GM12878 (cell line): ENCODE measurements around the gene OR6N1. TPM values are rescaled to one million over a fixed set of nuclear protein-coding genes. Genes with fewer than 3 reads are reported as not detected.

Source experiments
- CHD1 ChIP-seq: IDR thresholded peaks from 2 replicates; pipeline ENCODE4 v1.6.1; 2012; ENCODE audit warnings: low read depth, low read length, improper control_type of control experiment
- EP300 ChIP-seq, 2 experiments: fragments of 150-350 bp in 1 of 2; IDR thresholded peaks; 2 replicates each; pipeline ENCODE4 v1.6.1; 2011 to 2012; ENCODE audit warnings: low read depth in 2 of 2, low read length in 2 of 2, borderline replicate concordance in 1 of 2, improper control_type of control experiment in 1 of 2, inconsistent platforms in 1 of 2; ENCODE audit not compliant: control insufficient read depth in 1 of 2
- HDGF ChIP-seq: fragments of 450-650 bp; IDR thresholded peaks from 2 replicates; pipeline ENCODE4 v1.6.1; 2016; ENCODE audit warnings: antibody characterized with exemption
- MEF2B ChIP-seq: fragments of 450-650 bp; IDR thresholded peaks from 2 replicates; pipeline ENCODE4 v1.6.1; 2018; ENCODE audit warnings: mild to moderate bottlenecking, moderate library complexity; ENCODE audit not compliant: partially characterized antibody, poor library complexity, severe bottlenecking
- PAX8 ChIP-seq: fragments of 450-650 bp; IDR thresholded peaks from 2 replicates; pipeline ENCODE4 v1.6.1; 2017; ENCODE audit warnings: mild to moderate bottlenecking, moderate library complexity
- ZNF384 ChIP-seq: IDR thresholded peaks from 2 replicates; pipeline ENCODE4 v1.6.1; 2012; ENCODE audit warnings: low read depth, mild to moderate bottlenecking, low read length, improper control_type of control experiment, borderline replicate concordance
- ZNF622 ChIP-seq: fragments of 450-650 bp; IDR thresholded peaks from 2 replicates; pipeline ENCODE4 v1.6.1; 2017; ENCODE audit warnings: mild to moderate bottlenecking, inconsistent platforms
- polyA plus RNA-seq, 11 experiments: library from polyadenylated mRNA; depleted of rRNA in 4 of 11; unstranded in 6 of 11; stranded (reverse) in 5 of 11; fragments of >200 nt; fragmentation: Nextera tagmentation in 4 of 11; fragmentation: Illumina TruSeq in 1 of 11; extraction: Ambion mirVana in 4 of 11; extraction: Trizol in 1 of 11; gene quantifications; 1 replicate in 1 of 11; 2 replicates in 10 of 11; pipeline versions ENCODE4 v1.2.1 to v1.2.3, GENCODE V29; 2011 to 2016; ENCODE audit warnings: inconsistent platforms in 2 of 11, missing spikeins in 2 of 11, low read depth in 1 of 11
- total RNA-seq, 4 experiments: library from RNA; depleted of rRNA in 3 of 4; stranded (reverse); fragments of >200 nt in 3 of 4; fragmentation: Illumina TruSeq in 1 of 4; extraction: Trizol in 1 of 4; gene quantifications; 2 replicates each; pipeline versions ENCODE4 v1.2.1 to v1.2.3, GENCODE V29; 2013 to 2021
- TF ChIP-seq, protein P1 (sequence below): fragments of 450-650 bp; formaldehyde crosslinking; IDR thresholded peaks from 2 replicates; pipeline ENCODE4 v1.4.0; 2020; ENCODE audit warnings: mild to moderate bottlenecking, moderate library complexity
- TF ChIP-seq, protein P2 (sequence below): fragments of 450-650 bp; IDR thresholded peaks from 2 replicates; pipeline ENCODE4 v1.6.1; 2017; ENCODE audit warnings: borderline replicate concordance
- TF ChIP-seq, protein P3 (sequence below): IDR thresholded peaks from 2 replicates; pipeline ENCODE4 v1.6.1; 2012; ENCODE audit warnings: low read depth, low read length, improper control_type of control experiment

The OR6N1 gene
- total and polyA plus RNA-seq, 10 of the 15 experiments (the other 5 are each of a cell fraction or from before 2014, with no cell fraction given) = not detected

DNA sequence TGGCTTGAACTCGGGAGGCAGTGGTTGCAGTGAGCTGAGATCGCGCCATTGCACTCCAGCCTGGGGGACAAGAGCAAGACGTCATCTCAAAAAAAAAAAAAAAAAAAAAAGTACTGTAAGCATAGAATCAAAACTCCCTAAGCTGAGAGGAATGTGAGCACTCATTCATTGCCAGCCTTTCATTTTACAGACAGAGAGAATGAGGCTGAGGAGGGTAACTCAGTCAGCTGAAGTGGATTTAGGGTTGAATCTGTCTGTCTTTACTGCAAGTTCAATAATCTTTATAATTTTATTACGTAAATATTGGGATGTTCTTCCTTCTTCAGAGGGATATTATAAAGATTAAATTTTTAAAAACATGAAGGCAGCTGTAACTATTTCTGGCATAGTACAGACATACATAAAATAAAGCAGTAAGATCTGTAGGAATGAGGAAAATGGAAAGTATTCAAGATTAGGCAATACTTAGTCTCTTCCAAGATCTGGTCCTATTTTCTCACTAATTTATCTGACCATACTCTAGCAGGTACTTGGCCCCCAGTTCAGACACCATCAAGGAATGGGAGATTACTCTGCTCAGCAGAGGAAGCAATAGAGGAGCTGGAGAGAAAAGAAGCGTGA lies 35.0 kb upstream of the OR6N1 start (continued):
- TF ChIP-seq, protein P1, sequence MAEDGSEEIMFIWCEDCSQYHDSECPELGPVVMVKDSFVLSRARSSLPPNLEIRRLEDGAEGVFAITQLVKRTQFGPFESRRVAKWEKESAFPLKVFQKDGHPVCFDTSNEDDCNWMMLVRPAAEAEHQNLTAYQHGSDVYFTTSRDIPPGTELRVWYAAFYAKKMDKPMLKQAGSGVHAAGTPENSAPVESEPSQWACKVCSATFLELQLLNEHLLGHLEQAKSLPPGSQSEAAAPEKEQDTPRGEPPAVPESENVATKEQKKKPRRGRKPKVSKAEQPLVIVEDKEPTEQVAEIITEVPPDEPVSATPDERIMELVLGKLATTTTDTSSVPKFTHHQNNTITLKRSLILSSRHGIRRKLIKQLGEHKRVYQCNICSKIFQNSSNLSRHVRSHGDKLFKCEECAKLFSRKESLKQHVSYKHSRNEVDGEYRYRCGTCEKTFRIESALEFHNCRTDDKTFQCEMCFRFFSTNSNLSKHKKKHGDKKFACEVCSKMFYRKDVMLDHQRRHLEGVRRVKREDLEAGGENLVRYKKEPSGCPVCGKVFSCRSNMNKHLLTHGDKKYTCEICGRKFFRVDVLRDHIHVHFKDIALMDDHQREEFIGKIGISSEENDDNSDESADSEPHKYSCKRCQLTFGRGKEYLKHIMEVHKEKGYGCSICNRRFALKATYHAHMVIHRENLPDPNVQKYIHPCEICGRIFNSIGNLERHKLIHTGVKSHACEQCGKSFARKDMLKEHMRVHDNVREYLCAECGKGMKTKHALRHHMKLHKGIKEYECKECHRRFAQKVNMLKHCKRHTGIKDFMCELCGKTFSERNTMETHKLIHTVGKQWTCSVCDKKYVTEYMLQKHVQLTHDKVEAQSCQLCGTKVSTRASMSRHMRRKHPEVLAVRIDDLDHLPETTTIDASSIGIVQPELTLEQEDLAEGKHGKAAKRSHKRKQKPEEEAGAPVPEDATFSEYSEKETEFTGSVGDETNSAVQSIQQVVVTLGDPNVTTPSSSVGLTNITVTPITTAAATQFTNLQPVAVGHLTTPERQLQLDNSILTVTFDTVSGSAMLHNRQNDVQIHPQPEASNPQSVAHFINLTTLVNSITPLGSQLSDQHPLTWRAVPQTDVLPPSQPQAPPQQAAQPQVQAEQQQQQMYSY = no peak
- no peak for TF ChIP-seq ZNF384
- no peak for TF ChIP-seq MEF2B
- no peak for TF ChIP-seq PAX8
- TF ChIP-seq CHD1 = no peak
- TF ChIP-seq, protein P2, sequence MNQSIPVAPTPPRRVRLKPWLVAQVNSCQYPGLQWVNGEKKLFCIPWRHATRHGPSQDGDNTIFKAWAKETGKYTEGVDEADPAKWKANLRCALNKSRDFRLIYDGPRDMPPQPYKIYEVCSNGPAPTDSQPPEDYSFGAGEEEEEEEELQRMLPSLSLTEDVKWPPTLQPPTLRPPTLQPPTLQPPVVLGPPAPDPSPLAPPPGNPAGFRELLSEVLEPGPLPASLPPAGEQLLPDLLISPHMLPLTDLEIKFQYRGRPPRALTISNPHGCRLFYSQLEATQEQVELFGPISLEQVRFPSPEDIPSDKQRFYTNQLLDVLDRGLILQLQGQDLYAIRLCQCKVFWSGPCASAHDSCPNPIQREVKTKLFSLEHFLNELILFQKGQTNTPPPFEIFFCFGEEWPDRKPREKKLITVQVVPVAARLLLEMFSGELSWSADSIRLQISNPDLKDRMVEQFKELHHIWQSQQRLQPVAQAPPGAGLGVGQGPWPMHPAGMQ = no peak
- TF ChIP-seq, protein P3, sequence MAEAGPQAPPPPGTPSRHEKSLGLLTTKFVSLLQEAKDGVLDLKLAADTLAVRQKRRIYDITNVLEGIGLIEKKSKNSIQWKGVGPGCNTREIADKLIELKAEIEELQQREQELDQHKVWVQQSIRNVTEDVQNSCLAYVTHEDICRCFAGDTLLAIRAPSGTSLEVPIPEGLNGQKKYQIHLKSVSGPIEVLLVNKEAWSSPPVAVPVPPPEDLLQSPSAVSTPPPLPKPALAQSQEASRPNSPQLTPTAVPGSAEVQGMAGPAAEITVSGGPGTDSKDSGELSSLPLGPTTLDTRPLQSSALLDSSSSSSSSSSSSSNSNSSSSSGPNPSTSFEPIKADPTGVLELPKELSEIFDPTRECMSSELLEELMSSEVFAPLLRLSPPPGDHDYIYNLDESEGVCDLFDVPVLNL = no peak
- TF ChIP-seq HDGF = no peak
- TF ChIP-seq EP300 (IDR thresholded peaks at IDR 0.05; ENCODE audit: borderline replicate concordance in 1 of 2, control insufficient read depth in 1 of 2, low read depth in 2 of 2, low read length in 2 of 2) = no peak
- TF ChIP-seq ZNF622 = no peak
